Vagina (tissue), 2 donors: Measurements from ENCODE around the gene TMEM43. TPM values are rescaled to one million over a fixed set of nuclear protein-coding genes. Genes with fewer than 3 reads are reported as not detected.

Source experiments
- DNase-seq, 2 donors: peaks; one replicate each; pipeline ENCODE4 v3.0.0-alpha.2; 2017; ENCODE audit errors: extremely low spot score in 2 of 2
- H3K27ac ChIP-seq: fragments of 200-600 bp; sonication (generic); one replicate; pipeline ENCODE4 v1.5.1; 2019
- H3K27me3 ChIP-seq: fragments of 200-600 bp; sonication (generic); one replicate; pipeline ENCODE4 v1.5.1; 2019
- H3K36me3 ChIP-seq, 2 donors: fragments of 200-600 bp; sonication (generic); one replicate each; pipeline ENCODE4 v1.5.1; 2017 to 2019
- H3K4me1 ChIP-seq: fragments of 200-600 bp; sonication (generic); one replicate; pipeline ENCODE4 v1.5.1; 2019
- H3K4me3 ChIP-seq, 2 donors: fragments of 200-600 bp; sonication (generic); 1 replicate in 1 of 2; 2 replicates in 1 of 2; pipeline ENCODE4 v1.5.1; 2016 to 2019
- H3K9me3 ChIP-seq: fragments of 200-600 bp; sonication (generic); one replicate; pipeline ENCODE4 v1.5.1; 2019
- POLR2A ChIP-seq, 2 donors: fragments of 450-650 bp; IDR thresholded peaks; one replicate each; pipeline ENCODE4 v1.6.1; 2017; ENCODE audit warnings: antibody characterized with exemption in 2 of 2, mild to moderate bottlenecking in 2 of 2, moderate library complexity in 2 of 2
- POLR2AphosphoS5 ChIP-seq, 2 donors: sonication (generic); formaldehyde crosslinking; IDR thresholded peaks; one replicate each; pipeline ENCODE4 v1.9.0; 2017; ENCODE audit warnings: antibody characterized with exemption in 2 of 2, mild to moderate bottlenecking in 2 of 2, low read depth in 1 of 2; ENCODE audit not compliant: insufficient read depth in 1 of 2
- intact Hi-C: fragments of 100-400 bp; cut with DNase I; formaldehyde crosslinking; loops from one replicate; pipeline ENCODE4 v1.15.1; 2023
- total RNA-seq: library from RNA; depleted of rRNA; stranded (reverse); fragments of >200 nt; gene quantifications from one replicate; pipeline ENCODE4 v1.2.3, GENCODE V29; 2016
- TF ChIP-seq, protein P1 (sequence below), 3 experiments: fragments of 450-650 bp in 2 of 3; fragments of 200-600 bp in 1 of 3; sonication (generic) in 1 of 3; IDR thresholded peaks; one replicate each; pipeline ENCODE4 v1.5.1; 2017 to 2019; ENCODE audit warnings: antibody characterized with exemption in 3 of 3, mild to moderate bottlenecking in 2 of 3, moderate library complexity in 2 of 3

TMEM43 gene
- total RNA-seq, 1 donor from 2014 or later = 118 TPM

DNA sequence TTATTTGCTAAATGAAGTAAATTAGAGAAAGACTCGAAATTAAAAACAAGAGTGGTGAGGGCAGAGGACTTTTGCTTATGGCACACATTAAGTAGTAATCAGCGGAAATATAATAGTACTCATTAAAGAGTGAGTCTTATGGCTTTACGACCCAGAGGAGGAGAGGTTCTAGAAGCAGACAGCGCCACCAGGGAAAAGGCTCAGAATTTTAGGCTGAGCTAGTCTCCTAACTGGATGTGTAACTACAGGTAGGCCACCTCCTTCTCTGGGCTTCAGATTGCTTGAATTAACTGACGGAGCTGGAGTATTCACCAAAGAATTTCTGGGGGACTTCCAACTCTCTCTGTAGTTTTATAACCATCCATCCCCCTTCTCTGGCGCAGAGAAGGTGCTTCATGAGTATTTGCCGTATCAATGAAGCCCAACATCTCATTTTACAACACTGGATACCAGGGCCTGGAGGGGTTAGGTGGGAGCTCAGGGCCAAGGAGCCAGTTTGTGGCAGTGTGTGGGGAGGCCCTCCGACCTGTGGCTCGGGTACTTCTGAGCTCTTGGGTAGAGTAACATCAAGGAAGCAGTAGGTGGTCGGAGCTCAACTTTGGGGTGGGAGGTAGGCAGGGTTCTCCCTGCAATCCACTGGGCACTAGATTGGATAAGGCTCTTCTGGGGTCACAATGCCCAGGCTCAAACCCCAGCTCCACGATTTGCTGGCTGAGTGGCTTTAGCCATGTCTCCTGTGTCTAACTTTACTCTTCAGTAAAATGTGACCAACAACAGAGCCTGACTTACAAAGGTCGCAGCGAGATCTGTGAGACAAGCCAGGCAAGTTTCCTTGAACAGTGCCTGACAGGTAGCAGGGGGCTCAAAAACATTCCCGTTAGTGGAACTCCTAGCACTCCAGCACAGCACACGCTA is 1.3 kb upstream of the TMEM43 start:
- Histone ChIP-seq H3K27ac (peak overlapping the region; percentile 94), H3K27me3 (no peaks in the 10 kb centered on the region), H3K36me3 (no peaks in the 10 kb centered on the region), H3K9me3 (no peaks in the 10 kb centered on the region), H3K4me3 (peak overlapping the region; percentile 71 to 95), H3K4me1 (peaks cover 48% of the 10 kb centered on the region)
- intact Hi-C loops = no loop called here
- DNase-seq = peak; percentile 46 to 87
- TF ChIP-seq POLR2A (IDR thresholded peaks at IDR 0.05) = no peak
- no peak for TF ChIP-seq POLR2AphosphoS5 (IDR thresholded peaks at IDR 0.05; ENCODE audit: insufficient read depth in 1 of 2, low read depth in 1 of 2)
- TF ChIP-seq, protein P1, sequence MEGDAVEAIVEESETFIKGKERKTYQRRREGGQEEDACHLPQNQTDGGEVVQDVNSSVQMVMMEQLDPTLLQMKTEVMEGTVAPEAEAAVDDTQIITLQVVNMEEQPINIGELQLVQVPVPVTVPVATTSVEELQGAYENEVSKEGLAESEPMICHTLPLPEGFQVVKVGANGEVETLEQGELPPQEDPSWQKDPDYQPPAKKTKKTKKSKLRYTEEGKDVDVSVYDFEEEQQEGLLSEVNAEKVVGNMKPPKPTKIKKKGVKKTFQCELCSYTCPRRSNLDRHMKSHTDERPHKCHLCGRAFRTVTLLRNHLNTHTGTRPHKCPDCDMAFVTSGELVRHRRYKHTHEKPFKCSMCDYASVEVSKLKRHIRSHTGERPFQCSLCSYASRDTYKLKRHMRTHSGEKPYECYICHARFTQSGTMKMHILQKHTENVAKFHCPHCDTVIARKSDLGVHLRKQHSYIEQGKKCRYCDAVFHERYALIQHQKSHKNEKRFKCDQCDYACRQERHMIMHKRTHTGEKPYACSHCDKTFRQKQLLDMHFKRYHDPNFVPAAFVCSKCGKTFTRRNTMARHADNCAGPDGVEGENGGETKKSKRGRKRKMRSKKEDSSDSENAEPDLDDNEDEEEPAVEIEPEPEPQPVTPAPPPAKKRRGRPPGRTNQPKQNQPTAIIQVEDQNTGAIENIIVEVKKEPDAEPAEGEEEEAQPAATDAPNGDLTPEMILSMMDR (IDR thresholded peaks at IDR 0.05) = no peak

DNA sequence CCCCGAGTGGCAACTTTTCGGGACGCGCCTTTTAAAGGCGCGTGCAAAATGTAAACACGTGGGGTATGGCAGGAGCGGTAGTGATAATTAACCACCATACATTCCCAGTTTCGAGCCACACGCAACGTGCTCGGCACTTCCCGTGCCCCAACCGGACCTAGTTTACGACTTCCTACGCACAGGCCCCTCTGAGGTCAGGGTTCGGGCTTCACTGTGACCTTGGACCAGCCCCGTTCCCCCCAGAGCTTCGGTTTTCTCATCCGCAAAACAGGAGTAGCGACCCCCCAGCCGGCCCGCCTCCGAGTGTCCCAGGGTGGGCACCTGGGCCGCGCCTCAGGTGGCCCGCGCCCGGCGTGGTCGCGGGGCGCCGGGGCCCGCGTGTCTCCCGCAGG is 633 bp upstream of the TMEM43 start:
- H3K36me3 ChIP-seq = no peaks in the 10 kb centered on the region
- TF ChIP-seq, protein P1 (IDR thresholded peaks at IDR 0.05) = no peak
- TF ChIP-seq POLR2A (IDR thresholded peaks at IDR 0.05) (no peak), POLR2AphosphoS5 (IDR thresholded peaks at IDR 0.05; ENCODE audit: insufficient read depth in 1 of 2, low read depth in 1 of 2) (no peak)
- H3K27me3 ChIP-seq = no peaks in the 10 kb centered on the region
- DNase-seq = peak in 1 of 2 donors; percentile 46
- peak overlapping the region; percentile 94 for H3K27ac ChIP-seq
- peaks cover 46% of the 10 kb centered on the region for H3K4me1 ChIP-seq
- peak overlapping the region; percentile 71 to 95 for H3K4me3 ChIP-seq
- no peaks in the 10 kb centered on the region for H3K9me3 ChIP-seq
- intact Hi-C loops = no loop called here

DNA sequence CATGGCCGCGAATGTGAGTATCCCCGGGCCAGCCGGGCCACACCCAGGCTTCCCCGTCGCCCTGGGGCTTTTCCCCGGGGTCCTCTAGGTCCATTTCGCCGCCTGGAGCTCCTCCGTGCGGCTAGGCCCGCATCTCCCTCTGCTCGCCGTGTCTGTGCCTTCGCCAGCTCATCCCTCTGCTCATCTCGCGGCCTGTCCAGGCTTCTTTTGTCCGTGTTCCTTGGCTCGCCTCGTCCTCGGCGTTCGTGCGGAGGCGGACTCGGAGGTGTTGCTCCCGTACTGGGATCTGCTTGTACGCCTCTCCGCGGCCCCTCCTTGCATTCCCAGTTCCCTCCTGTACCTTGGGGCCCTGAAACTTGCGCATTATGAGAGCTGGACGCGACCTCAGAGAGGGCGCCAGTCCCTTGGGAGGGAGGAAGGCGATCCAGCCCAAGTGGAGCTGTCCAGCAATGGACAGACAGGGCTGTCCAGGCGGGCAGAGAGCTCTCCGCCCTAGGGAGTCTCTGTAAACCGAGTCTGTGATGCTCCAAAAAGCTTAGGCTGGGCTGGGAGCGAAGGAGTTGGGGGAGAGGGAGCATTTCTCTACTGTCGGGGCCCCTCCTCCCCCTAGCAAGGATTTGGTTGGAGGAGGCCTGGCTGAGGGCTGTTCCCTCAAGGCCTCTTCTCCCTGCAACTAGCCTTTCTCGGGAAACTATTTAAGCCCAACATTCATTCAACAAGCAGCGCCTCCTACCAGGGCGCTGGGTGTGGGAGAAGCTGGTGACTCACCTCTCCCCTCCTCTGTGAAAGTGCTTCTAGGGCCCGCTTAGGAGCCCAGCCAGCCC is 553 bp downstream of the TMEM43 start:
- DNase-seq = peak; percentile 94 to 96

DNA sequence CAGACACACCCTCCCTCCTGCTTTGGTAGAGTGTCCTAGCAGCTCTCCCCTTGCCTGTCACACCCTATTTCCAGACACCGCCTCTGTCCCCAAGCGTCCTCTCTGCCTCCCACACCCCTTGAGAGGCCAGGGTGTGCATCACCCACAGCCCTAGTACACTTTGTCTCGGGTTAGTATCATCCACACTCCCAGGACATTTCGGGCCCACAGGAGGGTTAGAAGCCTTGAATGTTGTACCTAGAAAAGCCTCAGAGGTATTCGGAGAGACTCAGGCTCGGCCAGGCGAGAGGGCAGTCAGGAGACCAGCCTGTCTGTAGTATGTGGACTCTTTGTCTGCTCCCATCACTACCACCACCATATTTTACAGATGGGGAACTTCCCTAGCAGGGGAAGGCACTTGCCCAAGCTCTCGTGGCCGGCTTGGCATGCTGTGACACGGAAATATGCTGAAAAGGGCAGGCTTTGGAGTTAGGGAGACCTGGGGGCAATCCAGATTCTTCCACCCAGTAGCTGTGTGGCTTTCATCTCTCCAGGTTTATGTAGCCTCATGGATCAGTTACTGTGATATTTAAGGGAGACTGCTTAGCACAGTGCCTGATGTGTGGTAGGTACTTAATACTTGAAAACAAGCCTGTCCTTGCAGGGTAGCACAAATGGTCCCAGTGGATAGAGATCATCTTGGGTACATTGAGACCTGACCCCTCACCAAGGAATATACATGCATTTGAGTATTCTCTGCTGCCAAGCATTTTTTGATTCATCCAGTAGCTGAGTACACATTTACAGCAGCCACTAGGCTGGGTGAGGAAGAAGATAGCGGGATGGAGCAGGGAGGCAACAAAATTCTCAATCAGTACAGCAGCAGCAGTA is 1.4 kb downstream of the TMEM43 start:
- Histone ChIP-seq H3K4me1 (peaks cover 43% of the 10 kb centered on the region), H3K9me3 (no peaks in the 10 kb centered on the region), H3K27ac (peak overlapping the region; percentile 94), H3K4me3 (peak overlapping the region; percentile 71 to 95), H3K27me3 (no peaks in the 10 kb centered on the region), H3K36me3 (peaks cover 0 to 18% of the 10 kb centered on the region in 2 donors)
- DNase-seq = no peak
- TF ChIP-seq POLR2A (IDR thresholded peaks at IDR 0.05) = no peak
- TF ChIP-seq, protein P1 (IDR thresholded peaks at IDR 0.05) = no peak
- intact Hi-C loops = loop anchor here (5.0 kb wide), 1 partner anchor 56 kb away; no protein-coding TSS in a partner anchor

More for the DNA sequence above, 553 bp downstream of the TMEM43 start:
- Histone ChIP-seq H3K36me3 (peaks cover 0 to 10% of the 10 kb centered on the region in 2 donors), H3K4me3 (peak overlapping the region; percentile 71 to 95), H3K27ac (peak overlapping the region; percentile 94), H3K9me3 (no peaks in the 10 kb centered on the region), H3K27me3 (no peaks in the 10 kb centered on the region), H3K4me1 (peaks cover 43% of the 10 kb centered on the region)
- intact Hi-C loops = loop anchor here (1.0 to 5.0 kb wide), 2 partner anchors 19 to 57 kb away; no protein-coding TSS in a partner anchor
- peak; percentile 55 to 73 for TF ChIP-seq POLR2AphosphoS5 (IDR thresholded peaks at IDR 0.05; ENCODE audit: insufficient read depth in 1 of 2, low read depth in 1 of 2)
- TF ChIP-seq POLR2A (IDR thresholded peaks at IDR 0.05) = no peak
